Measurements from ENCODE around the gene LRRC26. TPM values are rescaled to one million over a fixed set of nuclear protein-coding genes. Genes with fewer than 3 reads are reported as not detected.

The LRRC26 gene
- total RNA-seq, 2 donors from 2014 or later, result not detected

GRCh38 chr9:137156567-137157375 is 13.1 kb downstream of the LRRC26 start:
- Mint-ChIP-seq H3K27me3 (peaks cover 17 to 19% of the 10 kb centered on the region in 2 donors), H3K36me3 (no peaks in the 10 kb centered on the region), H3K27ac (no peak overlapping the region), H3K4me3 (no peak overlapping the region), H3K9me3 (no peaks in the 10 kb centered on the region), H3K4me1 (ENCODE audit: low read depth in 2 of 2) (peaks cover 0 to 15% of the 10 kb centered on the region in 2 donors)
- DNase-seq (ENCODE audit: low spot score) (no peak), ATAC-seq (peak; percentile 77 to 88)

- Mint-ChIP-seq H3K4me1 (ENCODE audit: low read depth in 2 of 2) (peaks cover 0 to 5% of the 10 kb centered on the region in 2 donors), H3K4me3 (no peak overlapping the region), H3K27ac (no peak overlapping the region), H3K9me3 (no peaks in the 10 kb centered on the region), H3K27me3 (peaks cover 3 to 7% of the 10 kb centered on the region in 2 donors), H3K36me3 (no peaks in the 10 kb centered on the region)
- ATAC-seq (no peak), DNase-seq (ENCODE audit: low spot score) (no peak)
Measured at GRCh38 chr9:137152844-137153405, 16.9 kb downstream of the LRRC26 start.

GRCh38 chr9:137150617-137151457 is 19.0 kb downstream of the LRRC26 start:
- ATAC-seq (peak; percentile 52 to 87), DNase-seq (ENCODE audit: low spot score) (peak; percentile 87)
- Mint-ChIP-seq H3K27ac (peak overlapping the region; percentile 33 to 59), H3K27me3 (peaks cover 0 to 7% of the 10 kb centered on the region in 2 donors), H3K36me3 (no peaks in the 10 kb centered on the region), H3K9me3 (no peaks in the 10 kb centered on the region), H3K4me3 (no peak overlapping the region), H3K4me1 (ENCODE audit: low read depth in 2 of 2) (no peaks in the 10 kb centered on the region)

GRCh38 chr9:137149942-137150616 is 19.8 kb downstream of the LRRC26 start:
- ATAC-seq (no peak), DNase-seq (ENCODE audit: low spot score) (peak; percentile 69)
- no peak overlapping the region for H3K4me3 Mint-ChIP-seq
- no peaks in the 10 kb centered on the region for H3K9me3 Mint-ChIP-seq
- no peak overlapping the region for H3K27ac Mint-ChIP-seq
- H3K36me3 Mint-ChIP-seq, result no peaks in the 10 kb centered on the region
- peaks cover 0 to 7% of the 10 kb centered on the region in 2 donors for H3K27me3 Mint-ChIP-seq
- no peaks in the 10 kb centered on the region for H3K4me1 Mint-ChIP-seq (ENCODE audit: low read depth in 2 of 2)

GRCh38 chr9:137149363-137149762 is 20.5 kb downstream of the LRRC26 start:
- Mint-ChIP-seq H3K9me3 (no peaks in the 10 kb centered on the region), H3K27me3 (peaks cover 0 to 7% of the 10 kb centered on the region in 2 donors), H3K4me3 (no peak overlapping the region), H3K4me1 (ENCODE audit: low read depth in 2 of 2) (no peaks in the 10 kb centered on the region), H3K36me3 (no peaks in the 10 kb centered on the region), H3K27ac (no peak overlapping the region)
- DNase-seq (ENCODE audit: low spot score), result no peak
- ATAC-seq, result no peak

- H3K27ac Mint-ChIP-seq, result no peak overlapping the region
- DNase-seq (ENCODE audit: low spot score), result no peak
- H3K36me3 Mint-ChIP-seq, result no peaks in the 10 kb centered on the region
- H3K27me3 Mint-ChIP-seq, result peaks cover 0 to 7% of the 10 kb centered on the region in 2 donors
- no peak overlapping the region for H3K4me3 Mint-ChIP-seq
- no peaks in the 10 kb centered on the region for H3K4me1 Mint-ChIP-seq (ENCODE audit: low read depth in 2 of 2)
- no peak for ATAC-seq
- no peaks in the 10 kb centered on the region for H3K9me3 Mint-ChIP-seq
Measured at GRCh38 chr9:137148661-137149060, 21.2 kb downstream of the LRRC26 start.

- Mint-ChIP-seq H3K4me3 (no peak overlapping the region), H3K9me3 (no peaks in the 10 kb centered on the region), H3K36me3 (no peaks in the 10 kb centered on the region), H3K27me3 (peaks cover 0 to 7% of the 10 kb centered on the region in 2 donors), H3K4me1 (ENCODE audit: low read depth in 2 of 2) (no peaks in the 10 kb centered on the region), H3K27ac (no peak overlapping the region)
- ATAC-seq, result no peak
- DNase-seq (ENCODE audit: low spot score), result no peak
Measured at GRCh38 chr9:137148242-137148641, 21.6 kb downstream of the LRRC26 start.

GRCh38 chr9:137147793-137148160 is 22.1 kb downstream of the LRRC26 start:
- ATAC-seq (no peak), DNase-seq (ENCODE audit: low spot score) (no peak)
- Mint-ChIP-seq H3K27ac (no peak overlapping the region), H3K36me3 (no peaks in the 10 kb centered on the region), H3K4me1 (ENCODE audit: low read depth in 2 of 2) (no peaks in the 10 kb centered on the region), H3K27me3 (peaks cover 0 to 7% of the 10 kb centered on the region in 2 donors), H3K9me3 (no peaks in the 10 kb centered on the region), H3K4me3 (no peak overlapping the region)

GRCh38 chr9:137147091-137147792 is 22.6 kb downstream of the LRRC26 start:
- Mint-ChIP-seq H3K36me3 (no peaks in the 10 kb centered on the region), H3K9me3 (no peaks in the 10 kb centered on the region), H3K4me1 (ENCODE audit: low read depth in 2 of 2) (peaks cover 0 to 2% of the 10 kb centered on the region in 2 donors), H3K27ac (no peak overlapping the region), H3K27me3 (peaks cover 5 to 10% of the 10 kb centered on the region in 2 donors), H3K4me3 (no peak overlapping the region)
- DNase-seq (ENCODE audit: low spot score), result no peak
- ATAC-seq, result no peak

- H3K4me1 Mint-ChIP-seq (ENCODE audit: low read depth in 2 of 2), result peaks cover 0 to 3% of the 10 kb centered on the region in 2 donors
- peaks cover 10 to 15% of the 10 kb centered on the region in 2 donors for H3K27me3 Mint-ChIP-seq
- ATAC-seq, result no peak
- DNase-seq (ENCODE audit: low spot score), result no peak
- no peak overlapping the region for H3K4me3 Mint-ChIP-seq
- H3K9me3 Mint-ChIP-seq, result no peaks in the 10 kb centered on the region
- no peaks in the 10 kb centered on the region for H3K36me3 Mint-ChIP-seq
- H3K27ac Mint-ChIP-seq, result no peak overlapping the region
Measured at GRCh38 chr9:137146527-137146918, 23.3 kb downstream of the LRRC26 start.

- no peak for ATAC-seq
- H3K4me3 Mint-ChIP-seq, result no peak overlapping the region
- peaks cover 10 to 15% of the 10 kb centered on the region in 2 donors for H3K27me3 Mint-ChIP-seq
- H3K27ac Mint-ChIP-seq, result no peak overlapping the region
- no peaks in the 10 kb centered on the region for H3K36me3 Mint-ChIP-seq
- DNase-seq (ENCODE audit: low spot score), result no peak
- peaks cover 0 to 3% of the 10 kb centered on the region in 2 donors for H3K4me1 Mint-ChIP-seq (ENCODE audit: low read depth in 2 of 2)
- no peaks in the 10 kb centered on the region for H3K9me3 Mint-ChIP-seq
Measured at GRCh38 chr9:137145731-137146526, 23.9 kb downstream of the LRRC26 start.

GRCh38 chr9:137143459-137143858 is 26.4 kb downstream of the LRRC26 start:
- no peak for ATAC-seq
- H3K4me1 Mint-ChIP-seq (ENCODE audit: low read depth in 2 of 2), result peaks cover 0 to 6% of the 10 kb centered on the region in 2 donors

More at GRCh38 chr9:137143459-137143858, 26.4 kb downstream of the LRRC26 start:
- H3K36me3 Mint-ChIP-seq, result no peaks in the 10 kb centered on the region
- H3K9me3 Mint-ChIP-seq, result no peaks in the 10 kb centered on the region
- H3K4me3 Mint-ChIP-seq, result no peak overlapping the region
- H3K27ac Mint-ChIP-seq, result no peak overlapping the region
- DNase-seq (ENCODE audit: low spot score), result no peak
- peaks cover 17 to 23% of the 10 kb centered on the region in 2 donors for H3K27me3 Mint-ChIP-seq

Measured in natural killer cell treated with Interleukin-12 subunit alpha and Interleukin-12 subunit beta and Interleukin-15 and Interleukin-18, amount 100 ng/mL, for 72 hours (primary cell).